WERI-Rb-1 (cell line): ENCODE measurements around the gene ASB8.
"Not testable (repeated sequence)": the region's sequence is repeated elsewhere in the genome, so short reads cannot be mapped to it uniquely, and the experiment has no call there.

ENCODE experiments used
- DNase-seq: peaks from one replicate; pipeline ENCODE4 v3.0.0-alpha.2; 2020
- H3K27ac ChIP-seq: fragments of 250-450 bp; sonication (Bioruptor Pico); 2 replicates; pipeline ENCODE4 v1.5.1; 2020; ENCODE audit warnings: mild to moderate bottlenecking, moderate library complexity
- H3K27me3 ChIP-seq: fragments of 250-450 bp; sonication (Bioruptor Pico); 2 replicates; pipeline ENCODE4 v1.5.1; 2021; ENCODE audit warnings: mild to moderate bottlenecking, low read depth, moderate library complexity; ENCODE audit not compliant: insufficient read depth, severe bottlenecking
- H3K36me3 ChIP-seq: fragments of 250-450 bp; sonication (Bioruptor Pico); 2 replicates; pipeline ENCODE4 v1.5.1; 2020; ENCODE audit warnings: mild to moderate bottlenecking, moderate library complexity
- H3K4me3 ChIP-seq: 2 replicates; pipeline ENCODE4 v1.5.1; 2011; ENCODE audit warnings: low read depth, mild to moderate bottlenecking, control low read depth, low read length
- H3K9me3 ChIP-seq: fragments of 250-450 bp; sonication (Bioruptor Pico); 2 replicates; pipeline ENCODE4 v1.5.1; 2021; ENCODE audit warnings: mild to moderate bottlenecking, moderate library complexity; ENCODE audit not compliant: severe bottlenecking
- CTCF ChIP-seq: IDR thresholded peaks from 2 replicates; pipeline ENCODE4 v1.5.1; 2011; ENCODE audit warnings: low read depth, mild to moderate bottlenecking, control low read depth, inconsistent platforms, low read length

Gene ASB8

DNA sequence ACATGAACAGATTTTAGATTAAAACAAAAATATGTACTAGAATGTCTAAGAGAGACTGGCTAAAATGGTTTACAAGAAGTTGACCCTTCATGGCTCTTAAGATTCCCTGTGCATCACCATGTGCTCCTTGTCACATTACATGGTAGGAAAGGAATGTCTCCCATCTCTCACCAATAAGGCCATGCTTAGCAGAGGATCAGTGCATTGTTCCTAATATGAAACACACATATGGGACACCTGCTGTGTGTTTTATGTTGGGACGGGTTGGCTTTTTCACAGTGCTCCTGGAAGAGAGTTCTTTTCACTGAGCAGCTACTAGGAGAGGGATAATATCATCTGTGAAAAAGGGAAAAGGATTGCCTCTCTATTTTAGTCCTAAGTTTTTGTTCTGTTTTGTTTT is 28.5 kb downstream of the ASB8 start:
- Histone ChIP-seq H3K9me3 (no peaks in the 10 kb centered on the region), H3K27me3 (no peaks in the 10 kb centered on the region), H3K36me3 (peaks cover 65% of the 10 kb centered on the region), H3K27ac (no peak overlapping the region), H3K4me3 (no peak overlapping the region)
- TF ChIP-seq CTCF: no peak
- DNase-seq: no peak

- no peak overlapping the region for H3K27ac ChIP-seq
- no peak for DNase-seq
- no peaks in the 10 kb centered on the region for H3K9me3 ChIP-seq
- no peaks in the 10 kb centered on the region for H3K27me3 ChIP-seq
- peaks cover 61% of the 10 kb centered on the region for H3K36me3 ChIP-seq
- TF ChIP-seq CTCF: no peak
- no peak overlapping the region for H3K4me3 ChIP-seq
Observed at GRCh38 chr12:48126953-48127630, 30.2 kb downstream of the ASB8 start.

- no peak for DNase-seq
- Histone ChIP-seq H3K4me3 (no peak overlapping the region), H3K9me3 (no peaks in the 10 kb centered on the region), H3K27ac (no peak overlapping the region), H3K27me3 (no peaks in the 10 kb centered on the region), H3K36me3 (peaks cover 55% of the 10 kb centered on the region)
- TF ChIP-seq CTCF: no peak
Observed at GRCh38 chr12:48125985-48126384, 31.3 kb downstream of the ASB8 start.

- H3K36me3 ChIP-seq: peaks cover 51% of the 10 kb centered on the region
- not testable (repeated sequence) for H3K27ac ChIP-seq, H3K27me3 ChIP-seq, H3K9me3 ChIP-seq, DNase-seq, H3K4me3 ChIP-seq
Observed at GRCh38 chr12:48125542-48125941, 31.8 kb downstream of the ASB8 start.

DNA sequence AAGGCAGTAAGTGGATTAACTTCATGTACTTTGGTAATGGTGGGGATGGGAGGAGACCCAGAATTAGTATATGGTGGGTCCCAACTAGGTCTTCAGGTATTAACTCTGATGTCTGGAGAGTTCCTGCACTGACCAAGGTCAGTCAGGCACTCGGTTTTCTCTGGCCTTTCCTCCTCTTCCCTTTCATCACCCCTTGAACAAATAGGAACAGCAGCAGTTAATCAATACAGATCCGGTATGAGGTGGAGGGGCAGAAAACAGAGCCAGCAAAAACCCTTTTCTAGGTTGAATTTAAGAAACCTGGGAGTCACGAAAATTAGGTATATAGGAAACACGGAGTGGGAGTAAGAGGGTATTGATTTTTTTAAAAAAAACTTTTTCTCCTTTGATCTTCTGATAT is 34.1 kb downstream of the ASB8 start:
- Histone ChIP-seq H3K27me3 (no peaks in the 10 kb centered on the region), H3K27ac (no peak overlapping the region), H3K4me3 (no peak overlapping the region), H3K9me3 (no peaks in the 10 kb centered on the region), H3K36me3 (peaks cover 41% of the 10 kb centered on the region)
- TF ChIP-seq CTCF: no peak
- DNase-seq: no peak

GRCh38 chr12:48122065-48122834 is 35.1 kb downstream of the ASB8 start:
- Histone ChIP-seq H3K36me3 (peaks cover 34% of the 10 kb centered on the region), H3K27ac (no peak overlapping the region), H3K9me3 (no peaks in the 10 kb centered on the region), H3K27me3 (no peaks in the 10 kb centered on the region), H3K4me3 (no peak overlapping the region)
- no peak for TF ChIP-seq CTCF
- DNase-seq: no peak
